Heart left ventricle (tissue), 16 donors: ENCODE measurements around the gene CORO6. TPM values are rescaled to one million over a fixed set of nuclear protein-coding genes. Genes with fewer than 3 reads are reported as not detected.

Experiments used
- ATAC-seq, 4 donors: fragments of 200-7000 bp; cut with Tn5 transposase; one replicate each; pipeline ENCODE4 v1.9.1; 2020 to 2022; ENCODE audit warnings: moderate library complexity in 4 of 4, mild to moderate bottlenecking in 3 of 4, moderate number of reproducible peaks in 1 of 4
- DNase-seq, 5 donors: peaks; one replicate each; pipeline ENCODE4 v3.0.0-alpha.2; 2020
- H3K27ac ChIP-seq, 12 donors: fragments of 200-600 bp; sonication (generic) in 4 of 12; one replicate each; pipeline versions ENCODE4 v1.5.0 to v1.8.0; 2016 to 2022; ENCODE audit warnings: mild to moderate bottlenecking in 2 of 12
- H3K27me3 ChIP-seq, 9 donors: fragments of 200-600 bp; sonication (generic) in 2 of 9; one replicate each; pipeline versions ENCODE4 v1.5.1 to v1.8.0; 2016 to 2022; ENCODE audit warnings: mild to moderate bottlenecking in 3 of 9
- H3K36me3 ChIP-seq, 9 donors: fragments of 200-600 bp; sonication (generic) in 2 of 9; one replicate each; pipeline versions ENCODE4 v1.5.0 to v1.8.0; 2018 to 2022; ENCODE audit warnings: mild to moderate bottlenecking in 2 of 9
- H3K4me1 ChIP-seq, 12 donors: fragments of 200-600 bp; sonication (generic) in 4 of 12; one replicate each; pipeline versions ENCODE4 v1.5.0 to v1.8.0; 2016 to 2022; ENCODE audit warnings: mild to moderate bottlenecking in 3 of 12
- H3K4me3 ChIP-seq, 12 donors: fragments of 200-600 bp; sonication (generic) in 4 of 12; one replicate each; pipeline versions ENCODE4 v1.5.0 to v1.8.0; 2017 to 2022; ENCODE audit warnings: mild to moderate bottlenecking in 9 of 12, moderate library complexity in 4 of 12
- H3K9me3 ChIP-seq, 12 donors: fragments of 200-600 bp; sonication (generic) in 4 of 12; one replicate each; pipeline versions ENCODE4 v1.5.0 to v1.8.0; 2016 to 2022; ENCODE audit warnings: mild to moderate bottlenecking in 1 of 12
- POLR2A ChIP-seq, 2 donors: fragments of 450-650 bp; IDR thresholded peaks; one replicate each; pipeline ENCODE4 v1.6.1; 2017; ENCODE audit warnings: antibody characterized with exemption in 2 of 2, mild to moderate bottlenecking in 2 of 2, moderate library complexity in 2 of 2
- WGBS, 4 donors: extraction: QIAGEN DNeasy Blood & Tissue Kit in 2 of 4; methylation state at CpG; one replicate each; pipeline versions ENCODE4 v1.1.5 to v1.1.7; 2013 to 2018; 5-methylcytosine and 5-hydroxymethylcytosine counted together
- intact Hi-C, 10 donors: fragments of 100-400 bp; cut with DNase I; formaldehyde crosslinking; loops; one replicate each; pipeline versions ENCODE4 v1.11.1 to v1.14.2; 2022
- polyA plus RNA-seq, 2 donors: library from polyadenylated mRNA; stranded (reverse); fragments of 200-250 nt; gene quantifications; one replicate each; pipeline ENCODE4 v1.2.3, GENCODE V29; 2013
- total RNA-seq, 9 donors: library from RNA; depleted of rRNA in 2 of 9; stranded (reverse); fragments of >200 nt in 2 of 9; fragmentation: NEBNext Ultra II Directional in 3 of 9; extraction: Animal tissue kit (Norgen Biotek cat#: 25700) in 3 of 9; gene quantifications; one replicate each; pipeline versions ENCODE4 v1.1.0 to v1.2.4, GENCODE V29; 2016 to 2023
- TF ChIP-seq, protein P1 (sequence below), 12 donors: fragments of 200-600 bp; sonication (generic) in 4 of 12; IDR thresholded peaks; one replicate each; pipeline versions ENCODE4 v1.5.0 to v1.8.0; 2018 to 2022; ENCODE audit warnings: antibody characterized with exemption in 12 of 12, mild to moderate bottlenecking in 5 of 12
- donor health status: ischemic (EF 13 %, LVEDD 7.1; RV severe dilation, severe dysfunction).
- donor health status: healthy with polysubstance abuse.
- donor health status: DM: no; HTN: yes; CAD: no.
- donor health status: DM: no; HTN: no; CAD: no.
- donor health status: ischemic (EF 25% LVEDD 6.9; RV normal size, moderate dysfunction).
- donor health status: ischemic (EF 25% LVEDD 5.7; RV mildly dilated, moderate dysfunction).
- donor health status: healthy.
- donor health status: DM: yes; HTN: yes; CAD: no.
- donor health status: ischemic (EF 35%, LVEDD 5.7; RV mildly dilated, moderate dysfunction).
- donor health status: nonischemic (EF 11% LVEDD 7.7; RV severe dilation, severe dysfunction).
- donor health status: DM: yes; HTN: yes; CAD: no.
- donor health status: PGD.
- donor health status: ischemic (EF 29% LVEDD 5.4; RV normal size, mild dysfunction).
- donor health status: nonischemic (EF 23%, LVEDD 6.1; RV moderate dilation, normal function).

CORO6 gene
- total and polyA plus RNA-seq, 11 donors, result 50.7 to 115 (median 95.5) TPM

DNA sequence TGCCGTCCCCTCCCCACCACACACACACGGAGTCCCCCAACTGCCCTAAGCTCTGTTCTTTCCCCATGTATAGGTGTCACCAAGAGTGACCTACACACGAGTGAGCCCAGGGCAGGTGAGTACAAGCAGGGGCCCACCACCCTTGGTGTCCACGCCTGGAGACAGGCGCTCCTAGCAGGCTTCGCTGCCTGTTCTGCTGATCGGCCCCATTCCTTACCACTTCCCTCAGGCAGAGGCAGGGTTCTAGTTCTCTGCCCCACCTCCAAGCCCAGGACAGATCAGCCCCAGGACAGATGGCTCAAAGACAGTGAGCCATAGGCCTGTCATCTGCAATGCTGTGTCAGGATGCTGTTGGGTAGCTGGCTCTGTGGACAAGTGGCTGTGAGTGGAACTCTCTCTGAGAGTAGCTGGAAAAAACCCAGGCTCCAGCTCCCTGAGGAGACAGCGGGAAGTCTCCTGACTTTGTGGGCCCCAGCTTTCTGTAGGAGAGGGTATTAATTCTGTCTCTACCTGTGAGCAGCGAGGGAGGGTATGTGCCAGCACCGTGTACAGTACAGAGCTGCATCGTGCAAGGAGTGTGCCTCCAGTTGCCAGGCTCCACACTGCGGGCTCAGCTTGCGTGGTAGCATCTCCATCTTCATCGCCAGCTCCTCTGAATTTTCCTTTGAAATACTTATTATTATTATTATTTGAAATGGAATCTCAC lies 53.3 kb downstream of the CORO6 start:
- DNase-seq (peak in 3 of 5 donors; percentile 10 to 28 (median 20)), ATAC-seq (no peak)
- intact Hi-C loops, result loop anchor here in 2 of 10 donors (2.0 to 10.0 kb wide), 3 partner anchors 19 to 915 kb away; partner anchors contain the start of gene GIT1 (in 1 of the 2)
- no peak for TF ChIP-seq POLR2A (IDR thresholded peaks at IDR 0.05)
- TF ChIP-seq, protein P1, sequence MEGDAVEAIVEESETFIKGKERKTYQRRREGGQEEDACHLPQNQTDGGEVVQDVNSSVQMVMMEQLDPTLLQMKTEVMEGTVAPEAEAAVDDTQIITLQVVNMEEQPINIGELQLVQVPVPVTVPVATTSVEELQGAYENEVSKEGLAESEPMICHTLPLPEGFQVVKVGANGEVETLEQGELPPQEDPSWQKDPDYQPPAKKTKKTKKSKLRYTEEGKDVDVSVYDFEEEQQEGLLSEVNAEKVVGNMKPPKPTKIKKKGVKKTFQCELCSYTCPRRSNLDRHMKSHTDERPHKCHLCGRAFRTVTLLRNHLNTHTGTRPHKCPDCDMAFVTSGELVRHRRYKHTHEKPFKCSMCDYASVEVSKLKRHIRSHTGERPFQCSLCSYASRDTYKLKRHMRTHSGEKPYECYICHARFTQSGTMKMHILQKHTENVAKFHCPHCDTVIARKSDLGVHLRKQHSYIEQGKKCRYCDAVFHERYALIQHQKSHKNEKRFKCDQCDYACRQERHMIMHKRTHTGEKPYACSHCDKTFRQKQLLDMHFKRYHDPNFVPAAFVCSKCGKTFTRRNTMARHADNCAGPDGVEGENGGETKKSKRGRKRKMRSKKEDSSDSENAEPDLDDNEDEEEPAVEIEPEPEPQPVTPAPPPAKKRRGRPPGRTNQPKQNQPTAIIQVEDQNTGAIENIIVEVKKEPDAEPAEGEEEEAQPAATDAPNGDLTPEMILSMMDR (IDR thresholded peaks at IDR 0.05), result no peak
- Histone ChIP-seq H3K36me3 (peaks cover 0 to 13% (median 9%) of the 10 kb centered on the region in 9 donors), H3K4me1 (peaks cover 5 to 71% (median 41%) of the 10 kb centered on the region in 12 donors), H3K9me3 (no peaks in the 10 kb centered on the region), H3K27ac (peak overlapping the region; percentile 66 to 93 (median 88)), H3K27me3 (no peaks in the 10 kb centered on the region), H3K4me3 (peak overlapping the region; percentile 49 to 86 (median 81))
- WGBS, 4 donors, result 59 to 75% (median 64%) methylated on average over 13 to 14 of the region's 14 CpGs

DNA sequence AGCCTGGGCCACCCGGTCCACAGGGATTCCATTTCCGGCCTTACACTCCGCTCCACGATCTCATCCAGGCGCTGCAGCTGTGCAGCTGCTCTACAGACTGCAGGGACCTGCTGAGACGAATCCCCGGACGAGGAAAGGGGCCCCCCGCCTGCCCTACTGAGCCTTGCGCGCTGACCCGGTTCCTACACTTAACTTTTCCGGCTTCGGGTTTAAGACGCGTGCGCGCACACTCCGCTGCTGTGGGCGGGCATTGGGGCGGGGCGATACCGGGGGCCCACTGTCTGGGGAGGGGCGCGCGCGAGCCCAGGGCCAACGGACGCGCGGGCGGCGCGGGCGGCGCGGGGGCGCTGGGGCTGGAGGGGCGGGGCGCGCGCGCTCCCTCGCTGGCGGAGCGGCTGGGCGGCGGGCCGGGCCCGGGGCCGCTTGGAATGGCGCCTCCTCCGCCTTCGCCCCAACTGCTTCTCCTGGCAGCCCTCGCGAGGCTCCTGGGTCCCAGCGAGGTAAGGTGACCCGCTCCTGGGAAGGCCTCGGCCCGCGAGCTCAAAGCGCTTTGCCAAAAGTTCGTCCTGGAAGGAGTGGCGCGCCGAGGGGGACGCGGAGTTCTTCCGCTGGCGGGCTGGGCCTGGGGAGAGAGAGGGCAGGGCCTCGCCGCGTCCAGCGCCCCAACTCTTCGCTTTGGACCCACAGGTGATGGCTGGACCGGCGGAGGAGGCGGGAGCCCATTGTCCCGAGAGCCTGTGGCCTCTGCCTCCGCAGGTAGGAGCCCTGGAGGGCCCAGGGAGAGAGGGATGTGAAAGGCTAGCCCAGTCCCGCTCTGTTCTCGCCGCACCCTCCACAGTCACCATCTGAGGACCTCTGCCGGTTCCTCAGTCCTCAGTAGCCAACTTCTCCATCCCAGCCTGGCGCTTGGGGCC lies 54.1 kb downstream of the CORO6 start, which contains the start of gene TP53I13:
Gene TP53I13 (plus strand): TSS at position 371 of the 914 bp plus-strand sequence. CDS start 58 bp downstream, at position 429.
- H3K27ac ChIP-seq, result peak within 1 kb of the TSS; percentile 66 to 93 (median 88)
- no peaks in the 10 kb centered on the region for H3K9me3 ChIP-seq
- WGBS, 4 donors, result 1 to 4% (median 1%) methylated on average over 19 to 85 of the region's 85 CpGs
- no peaks in the 10 kb centered on the region for H3K27me3 ChIP-seq
- DNase-seq (peak; percentile 88 to 94 (median 92)), ATAC-seq (peak; percentile 63 to 83 (median 72))
- peaks cover 5 to 71% (median 41%) of the 10 kb centered on the region in 12 donors for H3K4me1 ChIP-seq
- H3K36me3 ChIP-seq, result peaks cover 0 to 5% (median 1%) of the 10 kb centered on the region in 9 donors
- H3K4me3 ChIP-seq, result peak within 1 kb of the TSS; percentile 66 to 86 (median 81)
- TF ChIP-seq, protein P1 (IDR thresholded peaks at IDR 0.05), result no peak
- peak in 1 of 2 donors; percentile 83 for TF ChIP-seq POLR2A (IDR thresholded peaks at IDR 0.05)
- intact Hi-C loops, result loop anchor here in 2 of 10 donors (2.0 to 10.0 kb wide), 3 partner anchors 20 to 916 kb away; partner anchors contain the start of gene GIT1 (in 1 of the 2)

GRCh38 chr17:29567554-29568330 lies 55.0 kb downstream of the CORO6 start:
- intact Hi-C loops, result loop anchor here in 2 of 10 donors (2.0 to 10.0 kb wide), 3 partner anchors 21 to 917 kb away; partner anchors contain the start of gene GIT1 (in 1 of the 2)
- Histone ChIP-seq H3K27ac (peak overlapping the region; percentile 59 to 93 (median 88)), H3K27me3 (no peaks in the 10 kb centered on the region), H3K4me1 (peaks cover 5 to 65% (median 35%) of the 10 kb centered on the region in 12 donors), H3K36me3 (no peaks in the 10 kb centered on the region), H3K9me3 (no peaks in the 10 kb centered on the region), H3K4me3 (peak overlapping the region; percentile 66 to 86 (median 81))
- DNase-seq (peak; percentile 58 to 84 (median 73)), ATAC-seq (peak; percentile 37 to 69 (median 41))
- TF ChIP-seq, protein P1 (IDR thresholded peaks at IDR 0.05), result peak in 11 of 12 donors; percentile 6 to 58 (median 33)
- TF ChIP-seq POLR2A (IDR thresholded peaks at IDR 0.05), result no peak
- 0 to 1% (median 0%) methylated on average over 26 to 63 of the region's 63 CpGs for WGBS, 4 donors
